CD4-positive, alpha-beta T cell treated with Interleukin-4 for 4 hours (primary cell): ENCODE measurements around the gene ANKRD37.
"Not testable (repeated sequence)": the region's sequence is repeated elsewhere in the genome, so short reads cannot be mapped to it uniquely, and the experiment has no call there.

Source experiments
- DNase-seq: peaks from one replicate; pipeline ENCODE4 v3.0.0-alpha.2; 2020

The ANKRD37 gene, protein sequence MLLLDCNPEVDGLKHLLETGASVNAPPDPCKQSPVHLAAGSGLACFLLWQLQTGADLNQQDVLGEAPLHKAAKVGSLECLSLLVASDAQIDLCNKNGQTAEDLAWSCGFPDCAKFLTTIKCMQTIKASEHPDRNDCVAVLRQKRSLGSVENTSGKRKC

DNA sequence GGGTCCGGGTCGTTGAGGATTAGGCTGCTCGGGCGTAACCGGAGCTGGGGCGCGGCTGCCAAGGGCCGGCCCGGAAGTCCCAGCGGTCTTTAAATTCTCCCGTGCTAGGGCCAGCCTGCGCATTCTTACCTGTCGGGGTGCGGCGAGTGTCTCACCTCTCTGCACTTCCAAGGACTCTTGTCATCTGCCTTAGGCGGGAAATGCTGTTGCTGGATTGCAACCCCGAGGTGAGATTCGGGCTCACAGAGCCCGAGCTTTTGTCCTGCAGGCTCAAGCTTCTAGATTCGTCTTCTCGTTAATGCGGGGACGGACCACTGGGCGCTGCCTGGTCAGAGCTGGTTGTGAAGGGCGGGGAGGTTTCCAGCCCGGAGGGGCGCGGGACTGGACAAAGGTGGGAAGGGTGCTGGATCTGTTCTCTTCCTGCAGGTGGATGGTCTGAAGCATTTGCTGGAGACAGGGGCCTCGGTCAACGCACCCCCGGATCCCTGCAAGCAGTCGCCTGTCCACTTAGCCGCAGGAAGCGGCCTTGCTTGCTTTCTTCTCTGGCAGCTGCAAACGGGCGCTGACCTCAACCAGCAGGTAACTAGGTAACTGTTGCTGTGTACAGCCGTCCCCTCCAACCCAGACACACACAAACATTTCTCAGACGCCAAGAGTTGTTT, at the start of gene ANKRD37:
ANKRD37 (plus strand) TSS at position 118 of the 662 bp plus-strand sequence; CDS start at position 201, 83 bp downstream.
- no peak for DNase-seq

DNA sequence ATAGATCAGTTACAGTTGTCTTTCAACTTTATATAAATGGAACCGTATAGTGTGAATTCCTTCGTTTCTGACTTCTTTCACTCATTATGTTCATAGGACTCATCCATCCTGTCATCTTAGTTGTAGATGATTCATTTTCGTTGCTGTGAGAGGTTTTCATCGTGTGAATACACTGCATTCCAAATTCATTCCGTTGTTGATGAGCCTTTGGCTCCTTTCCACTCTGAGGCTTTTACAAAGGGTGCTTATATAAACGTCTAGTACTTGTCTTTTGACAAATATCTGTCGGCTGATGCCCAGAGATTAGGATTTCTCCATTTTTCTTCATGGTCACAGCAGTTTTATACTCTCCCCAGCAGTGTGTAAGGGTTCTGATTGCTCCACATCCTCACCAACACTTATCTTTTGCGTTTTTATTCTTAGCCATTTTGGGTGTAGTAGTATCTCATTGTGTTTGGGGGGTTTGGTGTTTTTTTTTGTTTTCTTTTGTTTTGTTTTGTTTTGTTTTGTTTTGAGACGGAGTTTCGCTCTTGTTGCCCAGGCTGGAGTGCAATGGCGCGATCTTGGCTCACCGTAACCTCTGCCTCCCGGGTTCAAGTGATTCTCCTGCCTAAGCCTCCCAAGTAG, 49.6 kb upstream of the ANKRD37 start:
- DNase-seq, result no peak

DNA sequence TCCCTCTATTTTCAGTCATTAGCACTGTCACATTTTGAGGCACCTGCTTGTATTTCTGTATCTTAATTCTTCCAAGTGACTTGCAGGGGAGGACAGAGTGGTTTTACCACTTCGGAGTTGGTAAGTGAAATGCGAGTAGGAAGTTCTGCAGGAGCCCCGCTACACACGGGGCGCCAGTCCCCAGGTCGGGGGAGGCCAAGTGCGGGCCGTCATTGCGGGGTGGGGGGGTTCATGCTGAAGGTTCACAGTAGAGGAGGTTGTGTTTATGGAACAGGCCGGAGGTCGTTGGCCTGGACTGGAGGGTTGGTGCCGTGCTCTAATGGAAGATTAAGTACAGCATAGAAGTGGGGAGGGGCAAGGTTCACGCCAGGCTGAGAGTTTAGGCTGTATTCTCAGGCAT, 45.0 kb upstream of the ANKRD37 start:
- DNase-seq, result no peak

DNA sequence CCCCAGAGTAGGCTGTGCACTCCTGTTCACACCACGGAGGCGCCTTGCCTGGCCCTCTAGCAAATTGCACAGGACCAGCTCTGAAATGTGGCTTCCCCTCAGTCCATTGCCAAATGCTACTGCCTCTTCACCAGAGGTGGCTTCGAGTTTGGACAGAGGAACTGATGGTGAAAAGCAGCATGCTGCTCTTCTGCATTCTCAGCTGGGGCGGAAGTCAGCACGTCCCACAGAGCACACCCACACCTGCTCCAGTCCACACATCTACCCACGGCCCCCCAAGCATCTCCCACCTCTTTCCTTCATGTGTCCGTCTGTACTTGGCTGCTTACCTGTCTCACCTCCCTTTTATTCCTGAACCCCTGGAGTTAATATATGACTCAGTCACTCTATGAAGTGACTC, 44.4 kb upstream of the ANKRD37 start:
- no peak for DNase-seq

DNA sequence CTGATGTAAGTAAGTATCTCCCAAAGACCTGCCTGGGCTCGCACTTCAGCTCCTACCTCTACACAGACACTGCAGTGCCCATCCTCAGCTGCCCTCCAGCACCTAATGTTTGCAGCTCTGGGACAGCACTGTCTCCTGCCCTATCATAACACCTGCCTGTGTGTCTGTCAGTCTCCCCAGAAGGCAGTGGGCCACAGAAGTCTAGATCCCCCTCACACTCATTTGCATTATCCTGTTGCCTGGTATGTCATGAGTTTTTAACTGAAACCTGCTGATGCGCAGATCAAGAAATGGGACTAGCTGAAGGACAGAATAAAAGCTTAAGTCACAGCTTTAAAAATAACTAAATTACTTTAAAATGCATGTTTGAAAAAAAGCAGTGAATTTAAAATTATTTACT, 43.9 kb upstream of the ANKRD37 start:
- DNase-seq, result no peak

DNA sequence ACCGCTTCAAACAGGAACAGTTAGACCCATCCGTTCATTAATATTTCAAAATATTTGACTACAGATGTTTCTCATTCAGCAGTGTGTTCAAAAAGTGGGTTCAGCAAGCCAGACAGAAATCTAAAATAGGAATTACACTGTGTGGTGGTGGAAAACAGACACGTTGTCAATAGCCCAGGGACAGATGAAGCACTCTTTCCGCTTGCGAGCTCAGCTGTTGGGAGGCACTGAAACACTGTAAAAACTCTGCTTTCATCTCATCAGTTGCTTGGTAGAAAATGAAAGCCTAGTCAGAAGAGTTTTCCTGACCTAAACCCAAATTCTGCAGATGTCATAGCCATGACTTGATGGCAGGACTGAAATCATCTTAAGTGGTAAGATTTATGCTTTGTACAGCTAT, 39.4 kb upstream of the ANKRD37 start:
- DNase-seq, result no peak

DNA sequence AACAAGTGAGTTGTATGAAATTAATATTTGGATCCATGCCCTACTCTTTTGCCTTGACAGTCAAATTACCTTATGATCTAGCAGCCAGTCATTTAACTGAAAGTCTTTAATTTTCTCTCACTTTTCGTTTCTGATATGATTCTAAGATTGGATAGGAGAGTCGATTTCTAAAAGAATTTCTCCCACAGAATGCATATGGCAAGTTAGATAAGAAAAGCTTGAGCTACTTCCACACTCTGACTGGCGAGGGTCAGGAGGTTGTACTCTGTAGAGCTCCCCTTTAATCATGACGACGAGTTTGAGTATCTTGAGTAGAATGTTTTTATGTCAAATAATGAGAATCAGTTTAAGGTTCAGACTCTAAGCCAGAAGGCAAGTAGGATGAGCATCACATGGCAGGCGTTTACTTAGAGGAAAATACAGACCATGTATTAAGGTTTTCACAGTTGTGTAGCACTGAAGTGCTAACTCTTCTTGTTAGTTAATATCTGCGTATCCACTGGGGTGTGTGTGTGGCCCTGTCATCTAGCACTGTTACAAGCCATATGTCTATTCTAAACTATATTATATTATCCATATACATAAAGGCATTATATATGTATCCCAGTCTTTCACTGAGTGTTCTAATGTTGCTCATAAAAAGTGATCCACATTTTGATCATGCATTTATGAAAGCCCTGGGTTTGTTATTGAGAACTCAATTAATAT, 38.8 kb upstream of the ANKRD37 start:
- no peak for DNase-seq

DNA sequence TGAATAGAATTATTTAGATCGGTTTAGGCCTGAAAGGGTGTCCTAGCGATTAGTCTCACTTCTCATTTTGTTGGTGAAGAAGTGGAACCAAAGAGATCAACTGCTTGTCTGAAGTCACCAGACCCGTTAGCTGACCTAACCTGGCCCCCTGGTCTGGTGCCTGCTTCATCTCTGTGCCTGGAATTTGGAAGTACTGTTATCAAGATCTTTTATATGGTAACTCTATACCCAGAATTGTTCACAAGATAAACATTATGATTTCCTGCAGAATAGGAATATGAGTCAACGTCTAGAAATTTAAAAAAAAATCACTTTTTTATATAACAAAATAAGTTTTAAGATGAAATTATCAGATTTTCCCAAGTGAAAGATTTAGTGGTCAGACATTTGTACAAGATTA, 38.1 kb upstream of the ANKRD37 start:
- no peak for DNase-seq

DNA sequence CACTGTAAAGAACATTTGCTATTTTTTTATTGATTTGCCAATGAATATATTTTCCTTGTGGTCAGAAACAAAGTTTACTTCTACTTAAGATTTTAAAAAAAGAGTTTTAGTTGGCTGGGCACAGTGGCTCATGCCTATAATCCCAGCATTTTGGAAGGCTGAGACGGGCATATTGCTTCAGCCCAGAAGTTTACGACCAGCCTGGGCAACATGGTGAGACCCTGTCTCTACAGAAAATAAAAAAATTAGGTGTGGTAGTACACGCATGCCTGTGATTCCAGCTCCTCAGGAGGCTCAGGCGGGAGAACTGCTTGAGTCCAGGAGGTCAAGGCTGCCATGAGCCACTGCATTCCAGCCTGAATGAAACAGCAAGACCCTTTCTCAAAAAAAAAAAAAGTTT, 37.7 kb upstream of the ANKRD37 start:
- DNase-seq, result no peak

DNA sequence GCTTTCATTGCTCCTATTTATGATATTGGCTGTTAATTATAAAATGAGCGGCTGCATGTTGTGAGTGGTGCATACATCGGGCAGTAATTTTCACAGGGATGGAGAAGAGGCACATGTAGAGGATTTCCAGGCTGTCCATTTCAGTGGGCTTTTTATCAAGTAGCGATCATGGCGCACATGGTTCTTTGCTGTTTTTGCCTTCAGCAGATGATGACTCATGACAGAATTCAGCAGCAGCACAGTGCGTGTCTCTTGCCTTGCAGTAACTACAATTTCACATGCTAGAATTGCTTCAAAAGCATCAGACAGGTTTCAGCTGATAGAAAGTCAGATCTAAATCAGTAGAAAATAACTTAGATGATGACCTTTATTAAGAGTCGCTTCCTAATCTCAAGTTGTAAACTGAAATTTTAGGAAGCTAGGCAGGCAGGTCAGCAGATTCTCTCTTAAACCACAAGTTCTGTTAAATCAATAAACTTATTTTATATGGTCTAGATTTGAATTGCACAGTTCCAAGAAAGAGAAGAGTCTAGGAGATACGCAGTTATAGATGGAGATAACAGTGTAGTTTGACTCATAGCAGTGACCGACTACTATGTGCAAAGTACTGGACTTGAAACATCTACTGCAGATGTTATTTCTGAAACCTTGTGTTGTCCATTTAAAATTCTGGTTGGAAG, 36.7 kb upstream of the ANKRD37 start:
- no peak for DNase-seq

DNA sequence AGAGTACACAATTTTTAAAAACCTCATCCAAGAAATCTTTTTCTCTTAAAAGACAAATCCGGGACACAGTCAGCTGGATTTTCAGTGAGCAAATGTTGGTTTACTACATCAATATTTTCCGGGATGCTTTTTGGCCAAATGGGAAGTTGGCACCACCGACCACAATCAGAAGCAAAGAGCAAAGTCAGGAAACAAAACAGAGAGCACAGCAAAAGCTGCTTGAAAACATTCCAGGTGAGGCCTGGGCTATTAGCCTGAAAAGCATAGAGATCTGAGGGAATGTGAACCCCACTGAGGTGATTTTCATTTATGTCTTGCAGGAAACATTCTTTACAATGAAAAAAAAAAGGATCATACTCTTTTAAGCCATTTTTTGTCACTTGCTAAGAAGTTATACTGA, 34.8 kb upstream of the ANKRD37 start:
- no peak for DNase-seq

DNA sequence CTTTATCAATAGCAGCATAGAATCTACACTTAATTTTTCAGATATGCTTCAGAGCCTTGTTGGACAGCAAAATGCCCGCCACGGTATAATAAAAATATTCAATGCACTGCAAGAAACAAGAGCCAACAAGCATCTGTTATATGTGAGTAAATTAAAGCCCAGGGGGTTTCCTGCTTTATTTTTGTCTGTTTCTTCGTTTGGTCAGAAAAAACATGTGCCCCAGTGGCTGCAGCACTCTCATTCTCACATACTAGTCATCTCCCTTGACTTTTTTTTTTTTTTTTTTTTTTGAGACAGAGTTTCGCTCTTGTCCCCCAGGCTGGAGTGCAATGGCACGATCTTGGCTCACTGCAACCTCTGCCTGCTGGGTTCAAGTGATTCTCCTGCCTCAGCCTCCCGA, 34.1 kb upstream of the ANKRD37 start:
- DNase-seq, result not testable (repeated sequence)

DNA sequence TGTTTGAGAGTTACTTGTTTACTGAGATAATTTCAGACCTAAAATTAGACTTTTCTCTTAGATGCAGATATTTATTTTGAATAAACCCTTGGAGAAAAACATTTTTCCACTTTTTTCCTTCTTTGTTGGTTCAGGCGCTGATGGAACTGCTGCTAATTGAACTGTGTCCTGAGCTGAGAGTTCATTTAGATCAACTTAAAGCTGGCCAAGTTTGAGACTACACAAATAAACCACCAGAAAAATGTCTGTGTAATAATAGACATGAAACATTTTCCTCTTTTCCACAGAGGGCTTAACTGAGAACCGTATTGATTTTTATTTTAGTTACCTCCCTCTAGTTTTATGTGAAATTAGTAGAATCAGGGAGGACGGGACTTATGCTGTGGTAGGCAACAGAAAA, 33.4 kb upstream of the ANKRD37 start:
- DNase-seq, result no peak

DNA sequence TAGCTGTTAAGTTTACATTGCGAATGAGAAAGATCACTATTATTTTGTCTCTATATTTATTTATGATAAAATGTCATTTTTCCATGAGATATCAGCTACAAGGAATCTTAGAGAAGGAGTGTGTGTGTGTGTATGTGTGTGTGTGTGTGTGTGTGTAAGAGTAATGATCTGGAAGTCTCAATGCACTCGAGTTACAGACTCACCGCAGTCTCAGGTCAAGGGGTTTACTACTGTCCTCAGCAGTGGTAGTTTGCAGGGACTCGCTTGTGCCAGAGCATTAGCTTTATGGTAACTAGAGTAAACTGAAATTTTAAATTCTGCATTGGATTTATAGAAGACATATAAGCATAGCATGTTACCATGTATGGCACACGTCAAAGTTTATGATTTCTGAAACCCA, 31.8 kb upstream of the ANKRD37 start:
- no peak for DNase-seq

DNA sequence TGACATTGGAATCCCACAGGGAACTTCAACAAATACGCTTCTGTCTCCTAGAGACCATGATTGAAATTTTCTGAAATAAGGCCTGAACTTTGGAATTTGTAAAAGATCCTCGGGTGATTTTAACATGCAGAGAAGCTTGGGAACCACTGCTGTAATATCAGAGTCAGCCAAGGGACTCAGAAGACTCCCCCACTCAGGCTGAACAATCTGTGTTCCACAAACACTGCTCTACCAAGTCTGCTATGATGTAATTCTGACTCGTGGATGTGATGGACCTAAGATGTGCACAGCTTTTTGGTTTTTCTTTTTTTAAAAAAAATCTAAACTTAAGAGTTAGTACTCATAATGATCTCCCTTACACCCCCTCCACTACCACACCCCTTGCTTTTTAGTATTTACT, 26.9 kb upstream of the ANKRD37 start:
- DNase-seq, result no peak

DNA sequence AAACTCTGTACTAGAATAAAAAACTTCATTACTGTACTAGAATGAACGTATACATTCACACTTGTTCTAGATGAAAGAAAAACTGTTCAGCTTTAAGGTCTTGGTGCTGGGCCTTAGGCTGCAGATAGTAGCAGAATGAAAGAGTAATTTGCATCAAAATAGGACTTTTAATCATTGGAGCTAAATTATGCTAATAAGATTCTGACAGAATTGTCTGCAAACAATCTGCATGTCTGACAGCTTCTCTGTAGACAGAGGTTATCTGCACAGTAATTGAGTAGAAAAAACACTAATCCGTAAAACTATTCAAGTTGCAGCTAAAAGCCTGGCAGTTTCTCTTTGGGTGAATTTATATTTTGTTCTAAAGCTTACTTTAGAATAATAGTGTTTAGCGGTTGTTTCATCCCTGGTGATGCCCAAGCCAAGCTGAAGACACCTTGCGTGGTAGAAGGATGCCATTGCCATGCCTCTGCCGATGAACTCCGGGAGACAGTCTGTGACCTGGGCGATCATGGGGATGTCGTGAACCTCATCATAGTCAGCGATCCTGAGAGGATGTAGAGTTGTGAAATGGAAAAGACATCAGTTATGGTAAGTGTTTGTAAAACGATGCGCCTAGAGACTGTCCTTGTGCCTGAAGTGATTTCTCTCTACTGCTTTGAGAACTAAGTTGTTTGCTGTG, 26.2 kb upstream of the ANKRD37 start:
- DNase-seq, result no peak

DNA sequence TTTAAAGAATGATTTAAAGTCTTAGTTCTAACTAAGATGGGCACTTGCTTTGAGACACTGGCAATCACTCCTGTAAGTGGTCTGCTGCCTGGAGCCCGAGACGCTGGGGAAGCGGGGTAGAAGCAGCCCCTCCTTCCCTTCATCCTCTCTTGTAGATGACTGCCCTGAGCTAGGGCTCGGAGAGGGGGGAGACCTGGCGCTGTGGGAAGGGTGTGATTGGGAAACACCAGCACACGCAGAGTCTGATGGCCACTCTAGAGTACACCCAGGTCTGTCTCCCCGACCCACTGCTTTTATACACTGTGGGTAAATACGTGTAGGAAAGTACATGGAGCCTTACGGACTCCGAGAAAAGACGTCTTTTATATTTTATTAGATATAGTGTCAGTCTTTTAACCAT, 24.9 kb upstream of the ANKRD37 start:
- no peak for DNase-seq

DNA sequence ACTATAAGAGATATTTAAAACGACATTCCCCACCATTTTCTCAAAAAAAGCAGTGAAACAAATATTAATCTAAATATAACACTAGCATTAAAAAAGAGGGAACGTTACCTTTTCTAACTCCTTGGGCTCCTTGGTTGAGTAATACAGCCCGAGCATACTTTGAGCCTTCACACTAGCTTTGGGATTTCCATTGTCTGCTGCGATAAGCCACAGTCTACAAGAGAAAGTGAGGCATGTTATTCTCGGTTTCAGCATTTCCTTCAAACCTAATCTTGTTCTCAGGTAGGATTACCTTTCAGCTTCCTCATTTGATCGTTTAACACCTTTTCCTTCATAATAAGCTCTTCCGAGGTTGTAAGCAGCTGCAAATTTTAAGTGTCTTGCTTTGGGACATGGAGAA, 22.6 kb upstream of the ANKRD37 start:
- DNase-seq, result no peak

DNA sequence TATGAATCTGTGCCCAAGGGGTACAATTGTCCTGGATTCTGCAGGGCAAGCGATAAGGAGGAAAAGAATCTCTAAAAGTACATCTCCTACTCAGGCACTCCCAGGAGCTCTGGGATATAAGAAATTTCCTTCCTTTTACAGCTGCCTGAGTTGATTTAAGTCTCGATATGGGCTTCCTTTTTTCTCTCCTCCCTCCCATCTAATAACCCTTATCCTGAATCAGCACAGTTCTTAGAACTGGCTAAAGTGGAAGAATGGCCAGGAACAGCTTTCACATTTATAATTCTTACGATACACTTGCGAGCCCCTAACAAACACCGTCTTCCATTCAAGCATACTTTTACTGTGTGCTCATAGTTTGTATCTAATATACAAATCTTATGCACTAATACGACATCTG, 22.1 kb upstream of the ANKRD37 start:
- no peak for DNase-seq

DNA sequence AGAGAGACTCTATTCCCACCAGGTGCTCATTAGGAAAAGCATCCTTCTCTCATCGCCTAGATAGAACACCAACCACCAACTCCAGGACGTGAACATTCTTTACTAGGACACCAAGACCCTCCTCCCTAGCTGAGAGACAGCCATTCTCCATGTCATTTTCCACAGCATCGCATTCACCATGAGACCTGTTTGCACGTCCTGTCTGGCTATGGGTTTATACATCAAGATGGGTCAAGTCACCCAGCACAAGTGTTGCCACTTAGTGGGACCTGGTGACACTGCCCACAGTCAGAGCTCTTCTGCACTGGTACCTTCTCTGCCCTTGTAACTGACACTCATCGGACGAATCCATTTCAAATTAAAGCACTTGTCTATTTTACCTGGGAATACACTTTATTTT, 18.4 kb upstream of the ANKRD37 start:
- no peak for DNase-seq

DNA sequence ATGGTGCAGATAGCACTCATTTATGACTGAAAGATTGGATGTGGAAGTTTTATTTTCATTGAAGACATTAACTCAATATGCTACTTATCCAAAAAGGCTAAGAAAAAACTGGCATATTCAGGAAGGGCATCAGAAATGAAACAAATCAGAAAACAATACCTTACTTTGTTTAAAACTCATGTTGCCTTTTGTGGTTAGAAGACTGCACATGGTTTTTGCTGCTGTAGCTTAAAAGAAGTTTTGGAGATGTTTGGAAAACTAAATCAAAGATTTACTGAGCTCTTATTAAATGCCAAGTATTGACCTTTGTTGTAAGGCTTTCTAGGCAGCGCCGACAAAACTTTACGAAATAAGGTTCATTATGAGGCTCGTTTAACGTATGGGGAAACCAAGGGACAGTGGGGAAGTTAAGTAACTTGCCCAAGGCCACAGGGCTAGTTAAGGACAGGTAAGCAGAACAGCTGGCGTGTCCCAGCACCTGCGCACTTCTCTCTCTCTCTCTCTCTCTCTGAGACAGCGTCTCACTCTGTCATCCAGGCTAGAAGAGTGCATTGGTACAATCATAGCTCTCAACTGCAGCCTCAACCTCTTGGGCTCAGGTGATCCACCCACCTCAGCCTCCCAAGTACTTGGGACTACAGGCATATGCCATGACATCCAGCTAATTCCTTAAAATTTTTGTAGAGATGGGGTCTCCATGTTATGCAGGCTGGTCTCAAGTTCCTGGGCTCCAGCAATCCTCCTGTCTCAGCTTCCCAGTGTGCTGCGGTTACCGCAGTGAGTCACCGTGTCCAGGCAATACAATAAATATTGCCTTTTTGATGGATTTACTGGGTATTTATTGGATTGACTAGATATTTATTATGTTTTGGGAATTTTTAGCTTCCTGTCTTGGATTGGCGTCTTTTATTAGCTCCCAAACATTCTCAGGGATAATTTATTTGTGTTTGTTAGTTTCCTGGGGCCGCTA, 17.0 kb upstream of the ANKRD37 start:
- no peak for DNase-seq

DNA sequence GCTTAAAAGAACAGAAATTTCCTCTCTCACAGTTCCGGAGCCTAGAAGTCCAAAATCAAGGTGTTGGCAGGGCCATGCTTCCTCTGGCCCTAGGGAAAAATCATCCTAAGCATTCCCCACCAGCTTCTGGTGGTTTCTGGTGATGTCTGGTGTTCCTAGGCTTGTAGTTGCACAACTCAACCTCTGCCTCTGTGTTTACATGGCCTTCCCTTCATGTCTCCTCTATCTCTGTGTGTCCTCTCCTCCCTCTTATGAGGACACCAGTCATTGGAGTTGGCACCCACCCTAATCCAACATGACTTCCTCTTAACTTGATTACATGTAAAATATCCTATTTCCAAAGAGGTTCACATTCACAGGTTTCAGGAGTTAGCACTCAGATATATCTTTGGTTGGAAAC, 16.3 kb upstream of the ANKRD37 start:
- no peak for DNase-seq
